ACHN (cell line): ENCODE data around the gene KLK3.
"Not testable (repeated sequence)": the region's sequence is repeated elsewhere in the genome, so short reads cannot be mapped to it uniquely, and the experiment has no call there.

ENCODE experiments used
- DNase-seq: peaks from one replicate; pipeline ENCODE4 v3.0.0-alpha.2; 2015
- in situ Hi-C: cut with HindIII; loops from 2 replicates; pipeline ENCODE4 v1.10.0; 2017; ENCODE audit warnings: low sequenced_read_pairs, low pct_ligation_motif_present, low pct_unique_long_range_greater_than_20kb

The KLK3 gene

GRCh38 chr19:50854636-50855410 is at the start of gene KLK3:
Gene KLK3 (plus strand): TSS chr19:50854915. CDS start chr19:50854956, 41 bp downstream.
- in situ Hi-C loops = no loop called here
- no peak for DNase-seq

- in situ Hi-C loops = no loop called here
- DNase-seq = no peak
Observed at GRCh38 chr19:50808856-50809255, 45.9 kb upstream of the KLK3 start.

GRCh38 chr19:50811622-50812238 is 43.0 kb upstream of the KLK3 start:
- DNase-seq, in situ Hi-C loops: not testable (repeated sequence)

- in situ Hi-C loops = no loop called here
- DNase-seq = no peak
Observed at GRCh38 chr19:50812474-50812873, 42.2 kb upstream of the KLK3 start.

GRCh38 chr19:50814883-50815282 is 39.8 kb upstream of the KLK3 start:
- in situ Hi-C loops = no loop called here

GRCh38 chr19:50815439-50815838 is 39.3 kb upstream of the KLK3 start:
- no peak for DNase-seq
- in situ Hi-C loops = no loop called here

More at GRCh38 chr19:50814883-50815282, 39.8 kb upstream of the KLK3 start:
- no peak for DNase-seq

- DNase-seq = peak; percentile 58
- in situ Hi-C loops = no loop called here
Observed at GRCh38 chr19:50817941-50818858, 36.5 kb upstream of the KLK3 start.

GRCh38 chr19:50818859-50819472 is 35.7 kb upstream of the KLK3 start:
- DNase-seq = no peak
- in situ Hi-C loops = no loop called here

GRCh38 chr19:50819636-50820035 is 35.1 kb upstream of the KLK3 start:
- in situ Hi-C loops = no loop called here
- no peak for DNase-seq

GRCh38 chr19:50820086-50820485 is 34.6 kb upstream of the KLK3 start:
- in situ Hi-C loops = no loop called here
- DNase-seq = no peak

- DNase-seq = no peak
- in situ Hi-C loops = no loop called here
Observed at GRCh38 chr19:50820549-50821247, 34.0 kb upstream of the KLK3 start.

- DNase-seq = no peak
- in situ Hi-C loops = no loop called here
Observed at GRCh38 chr19:50821248-50821612, 33.5 kb upstream of the KLK3 start.

GRCh38 chr19:50821622-50822021 is 33.1 kb upstream of the KLK3 start:
- no peak for DNase-seq
- in situ Hi-C loops = no loop called here

- in situ Hi-C loops = no loop called here
- no peak for DNase-seq
Observed at GRCh38 chr19:50822661-50823208, 32.0 kb upstream of the KLK3 start.

GRCh38 chr19:50823389-50824042 is 31.2 kb upstream of the KLK3 start, which contains the start of gene KLK1:
Gene KLK1 (minus strand): TSS chr19:50823787. CDS start chr19:50823748, 39 bp downstream.
- DNase-seq = no peak
- in situ Hi-C loops = no loop called here

GRCh38 chr19:50826492-50827240 is 28.0 kb upstream of the KLK3 start:
- in situ Hi-C loops = no loop called here
- DNase-seq = no peak

- DNase-seq = no peak
- in situ Hi-C loops = no loop called here
Observed at GRCh38 chr19:50827476-50827875, 27.2 kb upstream of the KLK3 start.
